HS-27A (cell line): ENCODE results near the gene ZNF385C.

Source experiments
- DNase-seq: peaks from one replicate; pipeline ENCODE4 v3.0.0-alpha.2; 2012; ENCODE audit warnings: low read depth, missing footprints

The ZNF385C gene

GRCh38 chr17:42107597-42108576, 9.6 kb upstream of the ZNF385C start:
- DNase-seq = no peak

- DNase-seq = no peak
These were observed 8.9 kb upstream of the ZNF385C start for GRCh38 chr17:42107124-42107523.

- no peak for DNase-seq
These were observed 7.7 kb upstream of the ZNF385C start for GRCh38 chr17:42106009-42106408.

GRCh38 chr17:42104264-42104663, 6.0 kb upstream of the ZNF385C start:
- DNase-seq = no peak

GRCh38 chr17:42103221-42103954, 5.1 kb upstream of the ZNF385C start:
- no peak for DNase-seq

GRCh38 chr17:42101513-42102292, 3.4 kb upstream of the ZNF385C start:
- no peak for DNase-seq

GRCh38 chr17:42098730-42099399, 592 bp upstream of the ZNF385C start:
- no peak for DNase-seq

- DNase-seq = no peak
These were observed 1.7 kb downstream of the ZNF385C start for GRCh38 chr17:42096360-42097111.

GRCh38 chr17:42094375-42095069, 3.8 kb downstream of the ZNF385C start:
- DNase-seq = no peak

GRCh38 chr17:42092939-42093338, 5.3 kb downstream of the ZNF385C start:
- no peak for DNase-seq

GRCh38 chr17:42090964-42091790, 7.1 kb downstream of the ZNF385C start:
- DNase-seq = no peak

- DNase-seq = no peak
These were observed 9.5 kb downstream of the ZNF385C start for GRCh38 chr17:42088736-42089135.

GRCh38 chr17:42087736-42088705, 10.3 kb downstream of the ZNF385C start:
- DNase-seq = no peak

- DNase-seq = no peak
These were observed 11.1 kb downstream of the ZNF385C start for GRCh38 chr17:42087042-42087701.

- no peak for DNase-seq
These were observed 16.6 kb downstream of the ZNF385C start for GRCh38 chr17:42081516-42082129.

GRCh38 chr17:42079541-42079940, 18.7 kb downstream of the ZNF385C start:
- DNase-seq = no peak

GRCh38 chr17:42078396-42079043, 19.8 kb downstream of the ZNF385C start:
- no peak for DNase-seq
